ENCODE measurements around the gene HSPA1A.

- TF ChIP-seq POLR2AphosphoS5 (IDR thresholded peaks at IDR 0.05; ENCODE audit: low read depth, low read length) (no peak), POLR2A (IDR thresholded peaks at IDR 0.05; ENCODE audit: low read depth, low read length) (no peak)
These were observed 29.2 kb downstream of the HSPA1A start for GRCh38 chr6:31844507-31844906.
